ENCODE results near the gene CDH4.

Gene CDH4

GRCh38 chr20:61668065-61668650 is 416.1 kb downstream of the CDH4 start:
- H3K4me3 ChIP-seq (ENCODE audit: extremely low read depth, insufficient read depth, low read length, poor library complexity, severe bottlenecking), result no peak overlapping the region
- 72 to 82% methylated on average over 7 to 8 of the region's 9 CpGs for whole genome bisulfite sequencing, 2 experiments (ENCODE audit: insufficient coverage in 2 of 2)
- H3K4me1 ChIP-seq (ENCODE audit: control insufficient read depth, insufficient read depth, low read length, poor library complexity, severe bottlenecking), result no peaks in the 10 kb centered on the region
- no peak overlapping the region for H3K27ac ChIP-seq (ENCODE audit: low read depth, low read length, severe bottlenecking)
- no peaks in the 10 kb centered on the region for H3K36me3 ChIP-seq (ENCODE audit: control insufficient read depth, insufficient read depth, low read length)
- H3K9me3 ChIP-seq (ENCODE audit: control insufficient read depth, low read length), result no peaks in the 10 kb centered on the region

- 84 to 92% methylated on average over 14 to 19 of the region's 20 CpGs for WGBS, 2 experiments (ENCODE audit: insufficient coverage in 2 of 2)
- no peaks in the 10 kb centered on the region for H3K9me3 ChIP-seq (ENCODE audit: control insufficient read depth, low read length)
These were observed 416.9 kb downstream of the CDH4 start for GRCh38 chr20:61668771-61669503.

GRCh38 chr20:61670274-61670673 is 418.2 kb downstream of the CDH4 start:
- no peaks in the 10 kb centered on the region for H3K4me1 ChIP-seq (ENCODE audit: control insufficient read depth, insufficient read depth, low read length, poor library complexity, severe bottlenecking)

More at GRCh38 chr20:61668771-61669503, 416.9 kb downstream of the CDH4 start:
- Histone ChIP-seq H3K36me3 (ENCODE audit: control insufficient read depth, insufficient read depth, low read length) (no peaks in the 10 kb centered on the region), H3K4me3 (ENCODE audit: extremely low read depth, insufficient read depth, low read length, poor library complexity, severe bottlenecking) (no peak overlapping the region), H3K27ac (ENCODE audit: low read depth, low read length, severe bottlenecking) (no peak overlapping the region), H3K4me1 (ENCODE audit: control insufficient read depth, insufficient read depth, low read length, poor library complexity, severe bottlenecking) (no peaks in the 10 kb centered on the region)

GRCh38 chr20:61671559-61671958 is 419.5 kb downstream of the CDH4 start:
- H3K36me3 ChIP-seq (ENCODE audit: control insufficient read depth, insufficient read depth, low read length), result no peaks in the 10 kb centered on the region
- H3K4me1 ChIP-seq (ENCODE audit: control insufficient read depth, insufficient read depth, low read length, poor library complexity, severe bottlenecking), result no peaks in the 10 kb centered on the region
- 88 to 93% methylated on average over 3 of the region's 3 CpGs for WGBS, 2 experiments (ENCODE audit: insufficient coverage in 2 of 2)
- H3K9me3 ChIP-seq (ENCODE audit: control insufficient read depth, low read length), result no peaks in the 10 kb centered on the region
- H3K27ac ChIP-seq (ENCODE audit: low read depth, low read length, severe bottlenecking), result no peak overlapping the region
- H3K4me3 ChIP-seq (ENCODE audit: extremely low read depth, insufficient read depth, low read length, poor library complexity, severe bottlenecking), result no peak overlapping the region

More at GRCh38 chr20:61670274-61670673, 418.2 kb downstream of the CDH4 start:
- H3K9me3 ChIP-seq (ENCODE audit: control insufficient read depth, low read length), result no peaks in the 10 kb centered on the region
- H3K27ac ChIP-seq (ENCODE audit: low read depth, low read length, severe bottlenecking), result no peak overlapping the region
- no peak overlapping the region for H3K4me3 ChIP-seq (ENCODE audit: extremely low read depth, insufficient read depth, low read length, poor library complexity, severe bottlenecking)
- WGBS, 2 experiments (ENCODE audit: insufficient coverage in 2 of 2), result 82% methylated on average over 3 of the region's 3 CpGs
- H3K36me3 ChIP-seq (ENCODE audit: control insufficient read depth, insufficient read depth, low read length), result no peaks in the 10 kb centered on the region

GRCh38 chr20:61673152-61673847 is 421.2 kb downstream of the CDH4 start:
- no peak overlapping the region for H3K27ac ChIP-seq (ENCODE audit: low read depth, low read length, severe bottlenecking)
- no peaks in the 10 kb centered on the region for H3K9me3 ChIP-seq (ENCODE audit: control insufficient read depth, low read length)
- H3K4me1 ChIP-seq (ENCODE audit: control insufficient read depth, insufficient read depth, low read length, poor library complexity, severe bottlenecking), result no peaks in the 10 kb centered on the region
- no peak overlapping the region for H3K4me3 ChIP-seq (ENCODE audit: extremely low read depth, insufficient read depth, low read length, poor library complexity, severe bottlenecking)
- no peaks in the 10 kb centered on the region for H3K36me3 ChIP-seq (ENCODE audit: control insufficient read depth, insufficient read depth, low read length)
- WGBS, 2 experiments (ENCODE audit: insufficient coverage in 2 of 2), result 89 to 94% methylated on average over 12 to 14 of the region's 17 CpGs

GRCh38 chr20:61674121-61674520 is 422.1 kb downstream of the CDH4 start:
- H3K27ac ChIP-seq (ENCODE audit: low read depth, low read length, severe bottlenecking), result no peak overlapping the region
- H3K36me3 ChIP-seq (ENCODE audit: control insufficient read depth, insufficient read depth, low read length), result no peaks in the 10 kb centered on the region
- no peaks in the 10 kb centered on the region for H3K4me1 ChIP-seq (ENCODE audit: control insufficient read depth, insufficient read depth, low read length, poor library complexity, severe bottlenecking)
- WGBS, 2 experiments (ENCODE audit: insufficient coverage in 2 of 2), result 90 to 93% methylated on average over 9 to 11 of the region's 11 CpGs
- no peak overlapping the region for H3K4me3 ChIP-seq (ENCODE audit: extremely low read depth, insufficient read depth, low read length, poor library complexity, severe bottlenecking)
- no peaks in the 10 kb centered on the region for H3K9me3 ChIP-seq (ENCODE audit: control insufficient read depth, low read length)

- no peak overlapping the region for H3K4me3 ChIP-seq (ENCODE audit: extremely low read depth, insufficient read depth, low read length, poor library complexity, severe bottlenecking)
- no peaks in the 10 kb centered on the region for H3K4me1 ChIP-seq (ENCODE audit: control insufficient read depth, insufficient read depth, low read length, poor library complexity, severe bottlenecking)
- no peaks in the 10 kb centered on the region for H3K36me3 ChIP-seq (ENCODE audit: control insufficient read depth, insufficient read depth, low read length)
- WGBS, 2 experiments (ENCODE audit: insufficient coverage in 2 of 2), result 94 to 100% methylated on average over 1 to 2 of the region's 3 CpGs
- H3K9me3 ChIP-seq (ENCODE audit: control insufficient read depth, low read length), result no peaks in the 10 kb centered on the region
- no peak overlapping the region for H3K27ac ChIP-seq (ENCODE audit: low read depth, low read length, severe bottlenecking)
These were observed 422.6 kb downstream of the CDH4 start for GRCh38 chr20:61674688-61675087.

GRCh38 chr20:61677928-61678327 is 425.9 kb downstream of the CDH4 start:
- H3K27ac ChIP-seq (ENCODE audit: low read depth, low read length, severe bottlenecking), result no peak overlapping the region
- no peaks in the 10 kb centered on the region for H3K4me1 ChIP-seq (ENCODE audit: control insufficient read depth, insufficient read depth, low read length, poor library complexity, severe bottlenecking)
- H3K9me3 ChIP-seq (ENCODE audit: control insufficient read depth, low read length), result no peaks in the 10 kb centered on the region
- 85 to 100% methylated on average over 1 of the region's 2 CpGs for WGBS, 2 experiments (ENCODE audit: insufficient coverage in 2 of 2)
- no peak overlapping the region for H3K4me3 ChIP-seq (ENCODE audit: extremely low read depth, insufficient read depth, low read length, poor library complexity, severe bottlenecking)
- no peaks in the 10 kb centered on the region for H3K36me3 ChIP-seq (ENCODE audit: control insufficient read depth, insufficient read depth, low read length)

GRCh38 chr20:61678437-61678836 is 426.4 kb downstream of the CDH4 start:
- Histone ChIP-seq H3K4me1 (ENCODE audit: control insufficient read depth, insufficient read depth, low read length, poor library complexity, severe bottlenecking) (no peaks in the 10 kb centered on the region), H3K4me3 (ENCODE audit: extremely low read depth, insufficient read depth, low read length, poor library complexity, severe bottlenecking) (no peak overlapping the region), H3K9me3 (ENCODE audit: control insufficient read depth, low read length) (no peaks in the 10 kb centered on the region), H3K27ac (ENCODE audit: low read depth, low read length, severe bottlenecking) (no peak overlapping the region), H3K36me3 (ENCODE audit: control insufficient read depth, insufficient read depth, low read length) (no peaks in the 10 kb centered on the region)
- 90 to 93% methylated on average over 8 of the region's 8 CpGs for WGBS, 2 experiments (ENCODE audit: insufficient coverage in 2 of 2)

GRCh38 chr20:61679473-61679872 is 427.4 kb downstream of the CDH4 start:
- Histone ChIP-seq H3K36me3 (ENCODE audit: control insufficient read depth, insufficient read depth, low read length) (no peaks in the 10 kb centered on the region), H3K27ac (ENCODE audit: low read depth, low read length, severe bottlenecking) (no peak overlapping the region), H3K4me1 (ENCODE audit: control insufficient read depth, insufficient read depth, low read length, poor library complexity, severe bottlenecking) (no peaks in the 10 kb centered on the region), H3K9me3 (ENCODE audit: control insufficient read depth, low read length) (no peaks in the 10 kb centered on the region), H3K4me3 (ENCODE audit: extremely low read depth, insufficient read depth, low read length, poor library complexity, severe bottlenecking) (no peak overlapping the region)
- WGBS, 2 experiments (ENCODE audit: insufficient coverage in 2 of 2), result 78 to 94% methylated on average over 9 to 10 of the region's 10 CpGs

GRCh38 chr20:61680096-61680495 is 428.0 kb downstream of the CDH4 start:
- Histone ChIP-seq H3K4me1 (ENCODE audit: control insufficient read depth, insufficient read depth, low read length, poor library complexity, severe bottlenecking) (no peaks in the 10 kb centered on the region), H3K9me3 (ENCODE audit: control insufficient read depth, low read length) (no peaks in the 10 kb centered on the region), H3K36me3 (ENCODE audit: control insufficient read depth, insufficient read depth, low read length) (no peaks in the 10 kb centered on the region), H3K4me3 (ENCODE audit: extremely low read depth, insufficient read depth, low read length, poor library complexity, severe bottlenecking) (no peak overlapping the region), H3K27ac (ENCODE audit: low read depth, low read length, severe bottlenecking) (no peak overlapping the region)
- 88 to 90% methylated on average over 5 to 7 of the region's 7 CpGs for WGBS, 2 experiments (ENCODE audit: insufficient coverage in 2 of 2)

All from mesodermal cell (in vitro differentiated cells).